Vein endothelial cell (primary cell): ENCODE results near the gene SP9. TPM values are rescaled to one million over a fixed set of nuclear protein-coding genes. Genes with fewer than 3 reads are reported as not detected.

Experiments used
- total RNA-seq: library from RNA; depleted of rRNA; stranded (reverse); fragments of >200 nt; gene quantifications from 2 replicates; pipeline ENCODE4 v1.2.3, GENCODE V29; 2012

The SP9 gene
- total RNA-seq: not detected in 2 replicates

DNA sequence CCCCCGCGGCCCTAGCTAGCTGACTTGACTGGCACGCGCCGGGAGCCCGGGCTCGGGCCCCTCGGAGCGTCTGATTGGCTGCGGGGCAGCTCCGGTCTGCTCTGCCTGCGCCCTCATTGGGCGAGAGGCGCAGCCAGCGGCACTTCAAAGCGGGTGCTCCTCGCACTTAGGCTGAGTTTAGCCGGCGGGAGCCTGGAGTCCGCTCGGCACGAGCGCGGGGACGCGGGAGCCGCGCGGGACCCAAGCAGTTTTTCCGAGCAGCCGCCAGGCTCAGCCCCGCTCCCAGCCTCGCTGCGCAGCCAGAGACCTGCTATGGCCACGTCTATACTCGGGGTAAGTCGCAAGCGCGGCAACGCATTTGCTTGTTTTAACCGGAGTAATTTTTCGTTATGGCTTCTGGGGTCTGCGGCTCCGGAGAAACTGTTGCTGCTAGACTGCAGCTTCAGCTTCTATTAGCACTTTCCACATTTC lies at the start of gene SP9:
Gene SP9, plus strand, starts transcription at position 174 of the 471 bp plus-strand sequence. Its CDS starts 139 bp downstream, at position 313.

Other genes with a start within 250 kb of the SP9 start
- 87.2 and 134 TPM in 2 replicates for gene OLA1, start 86.4 kb upstream of the SP9 start, total RNA-seq
- 18.3 and 21.5 TPM in 2 replicates for gene SCRN3, start 60.8 kb downstream of the SP9 start, total RNA-seq
- 0.98 and 1.4 TPM in 2 replicates for gene GPR155, start 152.1 kb downstream of the SP9 start, total RNA-seq